Hematopoietic multipotent progenitor cell treated with erythropoietin and hydrocortisone succinate and interleukin-3 and kit ligand, for 17 days (in vitro differentiated cells): Measurements from ENCODE around the gene STRN4.

Experiments
- DNase-seq: peaks from one replicate; pipeline ENCODE4 v3.0.0-alpha.2; 2015; ENCODE audit warnings: low spot score

STRN4 gene

GRCh38 chr19:46725859-46726393 lies 20.3 kb downstream of the STRN4 start:
- no peak for DNase-seq

GRCh38 chr19:46725036-46725820 lies 21.0 kb downstream of the STRN4 start:
- DNase-seq, result no peak

GRCh38 chr19:46724468-46724867 lies 21.8 kb downstream of the STRN4 start:
- no peak for DNase-seq

GRCh38 chr19:46723471-46723870 lies 22.8 kb downstream of the STRN4 start:
- no peak for DNase-seq

- no peak for DNase-seq
These were observed 23.2 kb downstream of the STRN4 start for GRCh38 chr19:46723023-46723461.

GRCh38 chr19:46722421-46723022 lies 23.7 kb downstream of the STRN4 start:
- no peak for DNase-seq

- DNase-seq, result no peak
These were observed 24.3 kb downstream of the STRN4 start for GRCh38 chr19:46722004-46722380.

GRCh38 chr19:46721269-46722003 lies 24.8 kb downstream of the STRN4 start:
- no peak for DNase-seq

GRCh38 chr19:46720503-46721239 lies 25.6 kb downstream of the STRN4 start:
- DNase-seq, result no peak

- no peak for DNase-seq
These were observed 26.4 kb downstream of the STRN4 start for GRCh38 chr19:46719629-46720502.

GRCh38 chr19:46718934-46719622 lies 27.2 kb downstream of the STRN4 start:
- peak; percentile 16 for DNase-seq

- no peak for DNase-seq
These were observed 27.9 kb downstream of the STRN4 start for GRCh38 chr19:46718157-46718933.

- peak; percentile 70 for DNase-seq
These were observed 28.5 kb downstream of the STRN4 start for GRCh38 chr19:46717716-46718143.

- peak; percentile 79 for DNase-seq
These were observed 29.1 kb downstream of the STRN4 start, which contains the start of gene PRKD2 for GRCh38 chr19:46717034-46717715. Gene PRKD2, minus strand, starts transcription at chr19:46717114. Its CDS starts 744 bp downstream, at chr19:46716370.

- DNase-seq, result no peak
These were observed 29.6 kb downstream of the STRN4 start for GRCh38 chr19:46716672-46717033.

- no peak for DNase-seq
These were observed 30.1 kb downstream of the STRN4 start for GRCh38 chr19:46715975-46716671.

GRCh38 chr19:46715620-46715974 lies 30.7 kb downstream of the STRN4 start:
- no peak for DNase-seq

GRCh38 chr19:46714444-46715106 lies 31.7 kb downstream of the STRN4 start:
- peak; percentile 68 for DNase-seq
